Osteocyte (in vitro differentiated cells): ENCODE data around the gene IRGQ. TPM values are rescaled to one million over a fixed set of nuclear protein-coding genes. Genes with fewer than 3 reads are reported as not detected.

Experiments used
- DNase-seq: peaks from one replicate; pipeline ENCODE4 v3.0.0; 2021; ENCODE audit warnings: mixed read lengths; ENCODE audit not compliant: unreplicated experiment; ENCODE audit errors: extremely low spot score
- H3K27ac Mint-ChIP-seq: one replicate; pipeline ENCODE4 v1.8.0; 2021; ENCODE audit warnings: mild to moderate bottlenecking, mixed read lengths; ENCODE audit not compliant: unreplicated experiment
- H3K27me3 Mint-ChIP-seq: one replicate; pipeline ENCODE4 v1.8.0; 2021; ENCODE audit warnings: mixed read lengths; ENCODE audit not compliant: unreplicated experiment
- H3K36me3 Mint-ChIP-seq: one replicate; pipeline ENCODE4 v1.8.0; 2021; ENCODE audit warnings: mixed read lengths; ENCODE audit not compliant: unreplicated experiment
- H3K4me1 Mint-ChIP-seq: one replicate; pipeline ENCODE4 v1.8.0; 2021; ENCODE audit warnings: mixed read lengths; ENCODE audit not compliant: unreplicated experiment
- H3K4me3 Mint-ChIP-seq: one replicate; pipeline ENCODE4 v1.8.0; 2021; ENCODE audit warnings: mild to moderate bottlenecking, moderate library complexity, mixed read lengths; ENCODE audit not compliant: unreplicated experiment
- H3K9me3 Mint-ChIP-seq: one replicate; pipeline ENCODE4 v1.8.0; 2021; ENCODE audit warnings: mixed read lengths; ENCODE audit not compliant: unreplicated experiment
- CTCF ChIP-seq: fragments of 200-600 bp; sonication (generic); IDR thresholded peaks from 2 replicates; pipeline ENCODE4 v1.5.0; 2021; ENCODE audit warnings: antibody characterized with exemption, mild to moderate bottlenecking, moderate library complexity
- total RNA-seq: library from RNA; stranded (reverse); gene quantifications from 2 replicates; pipeline ENCODE4 v1.2.1, GENCODE V29; 2021

IRGQ gene
- total RNA-seq, 1 donor from 2014 or later, result 40.9 TPM

- peaks cover 5% of the 10 kb centered on the region for H3K9me3 Mint-ChIP-seq
These were observed 55.6 kb downstream of the IRGQ start for GRCh38 chr19:43540381-43540780.

GRCh38 chr19:43538922-43539321, 57.0 kb downstream of the IRGQ start:
- DNase-seq, result no peak
- no peak for TF ChIP-seq CTCF
- H3K4me3 Mint-ChIP-seq, result no peak overlapping the region
- H3K27me3 Mint-ChIP-seq, result no peaks in the 10 kb centered on the region
- peaks cover 34% of the 10 kb centered on the region for H3K36me3 Mint-ChIP-seq
- H3K4me1 Mint-ChIP-seq, result peaks cover 5% of the 10 kb centered on the region
- peaks cover 5% of the 10 kb centered on the region for H3K9me3 Mint-ChIP-seq
- no peak overlapping the region for H3K27ac Mint-ChIP-seq

More at GRCh38 chr19:43540381-43540780, 55.6 kb downstream of the IRGQ start:
- no peak overlapping the region for H3K27ac Mint-ChIP-seq
- TF ChIP-seq CTCF, result no peak
- H3K27me3 Mint-ChIP-seq, result no peaks in the 10 kb centered on the region
- peaks cover 2% of the 10 kb centered on the region for H3K4me1 Mint-ChIP-seq
- DNase-seq, result no peak
- H3K36me3 Mint-ChIP-seq, result peaks cover 41% of the 10 kb centered on the region
- no peak overlapping the region for H3K4me3 Mint-ChIP-seq

- Mint-ChIP-seq H3K27ac (peak overlapping the region; percentile 97), H3K9me3 (peaks cover 5% of the 10 kb centered on the region), H3K4me3 (peak overlapping the region; percentile 53), H3K4me1 (peaks cover 19% of the 10 kb centered on the region), H3K36me3 (peaks cover 22% of the 10 kb centered on the region), H3K27me3 (no peaks in the 10 kb centered on the region)
- peak; percentile 86 for DNase-seq
- TF ChIP-seq CTCF, result peak; percentile 50
These were observed 60.8 kb downstream of the IRGQ start for GRCh38 chr19:43534816-43535761.

Other genes with a start within 250 kb of the IRGQ start
- gene CD177, start 242.4 kb downstream of the IRGQ start, total RNA-seq, result not detected in 2 replicates
- gene TEX101, start 181.2 kb downstream of the IRGQ start, total RNA-seq, result not detected in 2 replicates
- 0.27 TPM in 1 of 2 replicates, not detected in the other for gene LYPD3, start 130.5 kb downstream of the IRGQ start, total RNA-seq
- gene PHLDB3, start 91.4 kb downstream of the IRGQ start, total RNA-seq, result 6.7 and 8.5 TPM in 2 replicates
- gene ETHE1, start 68.9 kb downstream of the IRGQ start, total RNA-seq, result 41.8 and 42.3 TPM in 2 replicates
- gene ZNF575, start 62.9 kb downstream of the IRGQ start, total RNA-seq, result 6.5 and 6.9 TPM in 2 replicates
- gene XRCC1, start 20.6 kb downstream of the IRGQ start, total RNA-seq, result 37.1 and 43.2 TPM in 2 replicates
- gene PINLYP, start 20.3 kb downstream of the IRGQ start, total RNA-seq, result 0.91 and 1.2 TPM in 2 replicates
- 13.2 and 16.2 TPM in 2 replicates for gene ZNF576, start 461 bp upstream of the IRGQ start, total RNA-seq
- 0.24 and 0.35 TPM in 2 replicates for gene SRRM5, start 16.0 kb upstream of the IRGQ start, total RNA-seq
- 64.0 and 74.1 TPM in 2 replicates for gene ZNF428, start 23.5 kb upstream of the IRGQ start, total RNA-seq
- gene CADM4, start 43.7 kb upstream of the IRGQ start, total RNA-seq, result 8.8 and 9.0 TPM in 2 replicates
- gene PLAUR, start 74.0 kb upstream of the IRGQ start, total RNA-seq, result 21.0 and 23.3 TPM in 2 replicates
- gene IRGC, start 119.9 kb upstream of the IRGQ start, total RNA-seq, result not detected in 2 replicates
- gene SMG9, start 158.8 kb upstream of the IRGQ start, total RNA-seq, result 64.9 and 71.0 TPM in 2 replicates
- gene KCNN4, start 184.8 kb upstream of the IRGQ start, total RNA-seq, result 0.64 and 1.5 TPM in 2 replicates
- not detected in 2 replicates for gene LYPD5, start 206.3 kb upstream of the IRGQ start, total RNA-seq
- gene ZNF283, start 231.2 kb upstream of the IRGQ start, total RNA-seq, result 9.8 and 11.5 TPM in 2 replicates